ENCODE measurements around the gene EOGT. TPM values are rescaled to one million over a fixed set of nuclear protein-coding genes. Genes with fewer than 3 reads are reported as not detected.

The EOGT gene
- total RNA-seq, 4 donors from 2014 or later = 14.6 to 33.2 (median 20.8) TPM

- TF ChIP-seq POLR2A (IDR thresholded peaks at IDR 0.05) (no peak), CTCF (IDR thresholded peaks at IDR 0.05) (no peak)
- Histone ChIP-seq H3K4me1 (no peaks in the 10 kb centered on the region), H3K4me3 (replicated peaks in 1 of 3) (no peak overlapping the region), H3K27ac (no peak overlapping the region), H3K9me3 (no peaks in the 10 kb centered on the region), H3K36me3 (no peaks in the 10 kb centered on the region), H3K27me3 (no peaks in the 10 kb centered on the region)
- 63 to 71% methylated on average over 6 of the region's 6 CpGs for WGBS, 2 donors
- intact Hi-C loops (cut with DNase I) = no loop called here
- DNase-seq = no peak
Observed at GRCh38 chr3:68953816-68954444, 59.6 kb downstream of the EOGT start.

- Histone ChIP-seq H3K4me1 (no peaks in the 10 kb centered on the region), H3K36me3 (no peaks in the 10 kb centered on the region), H3K27me3 (no peaks in the 10 kb centered on the region), H3K4me3 (replicated peaks in 1 of 3) (no peak overlapping the region), H3K27ac (no peak overlapping the region), H3K9me3 (no peaks in the 10 kb centered on the region)
- intact Hi-C loops (cut with DNase I) = no loop called here
- WGBS, 2 donors = 88 to 92% methylated on average over 1 of the region's 1 CpG
- no peak for DNase-seq
- TF ChIP-seq CTCF (IDR thresholded peaks at IDR 0.05) (no peak), POLR2A (IDR thresholded peaks at IDR 0.05) (no peak)
Observed at GRCh38 chr3:68945225-68945624, 68.3 kb downstream of the EOGT start.

- DNase-seq = no peak
- Histone ChIP-seq H3K36me3 (no peaks in the 10 kb centered on the region), H3K4me3 (replicated peaks in 1 of 3) (no peak overlapping the region), H3K27ac (no peak overlapping the region), H3K27me3 (no peaks in the 10 kb centered on the region), H3K9me3 (no peaks in the 10 kb centered on the region), H3K4me1 (no peaks in the 10 kb centered on the region)
- intact Hi-C loops (cut with DNase I) = no loop called here
- WGBS, 2 donors = 86 to 92% methylated on average over 1 of the region's 1 CpG
- TF ChIP-seq POLR2A (IDR thresholded peaks at IDR 0.05) (no peak), CTCF (IDR thresholded peaks at IDR 0.05) (no peak)
Observed at GRCh38 chr3:68943753-68944500, 69.6 kb downstream of the EOGT start.

- intact Hi-C loops (cut with DNase I) = no loop called here
- WGBS, 2 donors = 79 to 82% methylated on average over 6 of the region's 6 CpGs
- no peak overlapping the region for H3K4me3 ChIP-seq (replicated peaks in 1 of 3)
- H3K27me3 ChIP-seq = no peaks in the 10 kb centered on the region
- H3K9me3 ChIP-seq = no peaks in the 10 kb centered on the region
- no peak for TF ChIP-seq CTCF (IDR thresholded peaks at IDR 0.05)
- DNase-seq = no peak
- H3K36me3 ChIP-seq = no peaks in the 10 kb centered on the region
- H3K4me1 ChIP-seq = no peaks in the 10 kb centered on the region
- H3K27ac ChIP-seq = no peak overlapping the region
Observed at GRCh38 chr3:68941055-68941454, 72.4 kb downstream of the EOGT start.

- peaks cover 0 to 10% of the 10 kb centered on the region in 2 donors for H3K4me1 ChIP-seq
- no peaks in the 10 kb centered on the region for H3K27me3 ChIP-seq
- no peak overlapping the region for H3K27ac ChIP-seq
- intact Hi-C loops (cut with DNase I) = no loop called here
- 83 to 84% methylated on average over 6 of the region's 6 CpGs for WGBS, 2 donors
- no peak for DNase-seq
- no peak overlapping the region for H3K4me3 ChIP-seq (replicated peaks in 1 of 3)
- H3K9me3 ChIP-seq = no peaks in the 10 kb centered on the region
- H3K36me3 ChIP-seq = no peaks in the 10 kb centered on the region
- TF ChIP-seq POLR2A (IDR thresholded peaks at IDR 0.05) (no peak), CTCF (IDR thresholded peaks at IDR 0.05) (no peak)
Observed at GRCh38 chr3:68936856-68937255, 76.6 kb downstream of the EOGT start.
